NCI-H748 treated with DMSO at 0.1 percent for 48 hours (cell line): ENCODE results near the gene FAM227B.
"Not testable (repeated sequence)": the region's sequence is repeated elsewhere in the genome, so short reads cannot be mapped to it uniquely, and the experiment has no call there.

Experiments
- DNase-seq: peaks from one replicate; lab custom pipeline; 2025; lab: John Stamatoyannopoulos, UW

Gene FAM227B

GRCh38 chr15:49372366-49372765 is 248.3 kb downstream of the FAM227B start:
- DNase-seq = no peak

GRCh38 chr15:49370782-49371181 is 249.8 kb downstream of the FAM227B start:
- DNase-seq = no peak

GRCh38 chr15:49366496-49366895 is 254.1 kb downstream of the FAM227B start:
- DNase-seq = no peak

- no peak for DNase-seq
These were observed 259.2 kb downstream of the FAM227B start for GRCh38 chr15:49361370-49361769.

GRCh38 chr15:49354439-49354838 is 266.2 kb downstream of the FAM227B start:
- not testable (repeated sequence) for DNase-seq

- DNase-seq = no peak
These were observed 277.1 kb downstream of the FAM227B start for GRCh38 chr15:49343546-49343945.

- no peak for DNase-seq
These were observed 281.0 kb downstream of the FAM227B start for GRCh38 chr15:49339656-49340055.

GRCh38 chr15:49331951-49332350 is 288.7 kb downstream of the FAM227B start:
- no peak for DNase-seq

GRCh38 chr15:49331442-49331841 is 289.2 kb downstream of the FAM227B start:
- DNase-seq = no peak

- DNase-seq = no peak
These were observed 290.5 kb downstream of the FAM227B start for GRCh38 chr15:49330166-49330565.

GRCh38 chr15:49328941-49329340 is 291.7 kb downstream of the FAM227B start:
- no peak for DNase-seq

GRCh38 chr15:49327927-49328326 is 292.7 kb downstream of the FAM227B start:
- DNase-seq = no peak

- no peak for DNase-seq
These were observed 297.4 kb downstream of the FAM227B start for GRCh38 chr15:49323207-49323606.

- DNase-seq = no peak
These were observed 300.3 kb downstream of the FAM227B start for GRCh38 chr15:49320351-49320750.

- DNase-seq = no peak
These were observed 305.2 kb downstream of the FAM227B start for GRCh38 chr15:49315391-49315823.

GRCh38 chr15:49314716-49315115 is 305.9 kb downstream of the FAM227B start:
- no peak for DNase-seq

GRCh38 chr15:49313650-49314049 is 307.0 kb downstream of the FAM227B start:
- no peak for DNase-seq

GRCh38 chr15:49309889-49310288 is 310.7 kb downstream of the FAM227B start:
- DNase-seq = no peak

GRCh38 chr15:49308686-49309085 is 311.9 kb downstream of the FAM227B start:
- no peak for DNase-seq

GRCh38 chr15:49306551-49306950 is 314.1 kb downstream of the FAM227B start:
- DNase-seq = no peak

GRCh38 chr15:49303003-49303402 is 317.6 kb downstream of the FAM227B start:
- no peak for DNase-seq

GRCh38 chr15:49301562-49301961 is 319.1 kb downstream of the FAM227B start:
- no peak for DNase-seq

GRCh38 chr15:49300856-49301255 is 319.8 kb downstream of the FAM227B start:
- DNase-seq = no peak

GRCh38 chr15:49297584-49297983 is 323.0 kb downstream of the FAM227B start:
- DNase-seq = no peak

GRCh38 chr15:49296258-49296657 is 324.4 kb downstream of the FAM227B start:
- DNase-seq = no peak
